ENCODE measurements around the gene HNF4A. TPM values are rescaled to one million over a fixed set of nuclear protein-coding genes. Genes with fewer than 3 reads are reported as not detected.

The HNF4A gene
- polyA plus RNA-seq, 1 donor: 0.04 TPM

GRCh38 chr20:44426879-44427790 lies 71.6 kb downstream of the HNF4A start:
- no peak for DNase-seq

- no peak for DNase-seq
Observed at GRCh38 chr20:44427804-44428173, 72.3 kb downstream of the HNF4A start.

- no peak for DNase-seq
Observed at GRCh38 chr20:44428174-44429016, 72.9 kb downstream of the HNF4A start.

GRCh38 chr20:44429017-44429339 lies 73.5 kb downstream of the HNF4A start:
- DNase-seq: no peak

- DNase-seq: no peak
Observed at GRCh38 chr20:44429419-44430269, 74.1 kb downstream of the HNF4A start.

- no peak for DNase-seq
Observed at GRCh38 chr20:44430270-44431065, 75.0 kb downstream of the HNF4A start.

- no peak for DNase-seq
Observed at GRCh38 chr20:44431118-44431501, 75.6 kb downstream of the HNF4A start.

- no peak for DNase-seq
Observed at GRCh38 chr20:44431502-44432234, 76.2 kb downstream of the HNF4A start.

- DNase-seq: no peak
Observed at GRCh38 chr20:44432618-44433577, 77.4 kb downstream of the HNF4A start.

- DNase-seq: no peak
Observed at GRCh38 chr20:44433751-44434538, 78.4 kb downstream of the HNF4A start.

- DNase-seq: no peak
Observed at GRCh38 chr20:44435630-44436335, 80.3 kb downstream of the HNF4A start.

- DNase-seq: no peak
Observed at GRCh38 chr20:44436393-44436792, 80.9 kb downstream of the HNF4A start.

- DNase-seq: no peak
Observed at GRCh38 chr20:44437497-44437896, 82.0 kb downstream of the HNF4A start.

- no peak for DNase-seq
Observed at GRCh38 chr20:44438782-44439181, 83.3 kb downstream of the HNF4A start.

GRCh38 chr20:44439318-44439717 lies 83.8 kb downstream of the HNF4A start:
- no peak for DNase-seq

- DNase-seq: no peak
Observed at GRCh38 chr20:44442298-44443070, 87.0 kb downstream of the HNF4A start.

Data from hindlimb muscle (tissue), 1 donor.